ENCODE data around the gene SLC25A21.

DNA sequence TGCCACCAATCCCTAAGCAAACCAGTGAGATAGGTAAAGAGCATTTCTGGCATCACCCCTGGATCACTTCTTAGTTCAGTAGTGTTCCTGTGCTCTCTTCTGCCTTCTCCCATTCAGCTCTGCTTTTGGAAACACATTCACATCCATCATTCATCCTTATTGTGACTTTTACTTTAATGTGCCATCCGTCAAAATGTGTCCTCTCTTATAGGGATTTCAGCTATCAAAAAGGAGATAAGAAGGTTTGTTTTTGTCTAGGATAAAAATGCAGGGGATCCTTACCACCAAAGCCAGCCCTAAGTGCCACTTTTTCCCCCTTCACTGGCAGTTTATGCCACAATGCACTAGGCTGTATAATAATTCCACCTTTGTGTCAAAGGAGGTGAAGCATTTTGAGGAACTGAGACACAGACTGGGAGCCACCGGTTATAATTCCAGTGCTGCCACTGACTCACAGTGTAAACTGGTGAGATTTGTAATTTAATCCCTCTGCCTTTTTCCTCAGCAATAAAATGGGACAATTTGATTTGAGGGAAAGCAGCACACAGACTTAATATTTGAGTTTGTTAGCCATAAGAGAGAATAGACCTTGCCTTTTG, 352.2 kb downstream of the SLC25A21 start:
- TF ChIP-seq, protein P1, sequence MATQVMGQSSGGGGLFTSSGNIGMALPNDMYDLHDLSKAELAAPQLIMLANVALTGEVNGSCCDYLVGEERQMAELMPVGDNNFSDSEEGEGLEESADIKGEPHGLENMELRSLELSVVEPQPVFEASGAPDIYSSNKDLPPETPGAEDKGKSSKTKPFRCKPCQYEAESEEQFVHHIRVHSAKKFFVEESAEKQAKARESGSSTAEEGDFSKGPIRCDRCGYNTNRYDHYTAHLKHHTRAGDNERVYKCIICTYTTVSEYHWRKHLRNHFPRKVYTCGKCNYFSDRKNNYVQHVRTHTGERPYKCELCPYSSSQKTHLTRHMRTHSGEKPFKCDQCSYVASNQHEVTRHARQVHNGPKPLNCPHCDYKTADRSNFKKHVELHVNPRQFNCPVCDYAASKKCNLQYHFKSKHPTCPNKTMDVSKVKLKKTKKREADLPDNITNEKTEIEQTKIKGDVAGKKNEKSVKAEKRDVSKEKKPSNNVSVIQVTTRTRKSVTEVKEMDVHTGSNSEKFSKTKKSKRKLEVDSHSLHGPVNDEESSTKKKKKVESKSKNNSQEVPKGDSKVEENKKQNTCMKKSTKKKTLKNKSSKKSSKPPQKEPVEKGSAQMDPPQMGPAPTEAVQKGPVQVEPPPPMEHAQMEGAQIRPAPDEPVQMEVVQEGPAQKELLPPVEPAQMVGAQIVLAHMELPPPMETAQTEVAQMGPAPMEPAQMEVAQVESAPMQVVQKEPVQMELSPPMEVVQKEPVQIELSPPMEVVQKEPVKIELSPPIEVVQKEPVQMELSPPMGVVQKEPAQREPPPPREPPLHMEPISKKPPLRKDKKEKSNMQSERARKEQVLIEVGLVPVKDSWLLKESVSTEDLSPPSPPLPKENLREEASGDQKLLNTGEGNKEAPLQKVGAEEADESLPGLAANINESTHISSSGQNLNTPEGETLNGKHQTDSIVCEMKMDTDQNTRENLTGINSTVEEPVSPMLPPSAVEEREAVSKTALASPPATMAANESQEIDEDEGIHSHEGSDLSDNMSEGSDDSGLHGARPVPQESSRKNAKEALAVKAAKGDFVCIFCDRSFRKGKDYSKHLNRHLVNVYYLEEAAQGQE (IDR thresholded peaks at IDR 0.05; ENCODE audit: unreplicated experiment) = no peak
- TF ChIP-seq, protein P2, sequence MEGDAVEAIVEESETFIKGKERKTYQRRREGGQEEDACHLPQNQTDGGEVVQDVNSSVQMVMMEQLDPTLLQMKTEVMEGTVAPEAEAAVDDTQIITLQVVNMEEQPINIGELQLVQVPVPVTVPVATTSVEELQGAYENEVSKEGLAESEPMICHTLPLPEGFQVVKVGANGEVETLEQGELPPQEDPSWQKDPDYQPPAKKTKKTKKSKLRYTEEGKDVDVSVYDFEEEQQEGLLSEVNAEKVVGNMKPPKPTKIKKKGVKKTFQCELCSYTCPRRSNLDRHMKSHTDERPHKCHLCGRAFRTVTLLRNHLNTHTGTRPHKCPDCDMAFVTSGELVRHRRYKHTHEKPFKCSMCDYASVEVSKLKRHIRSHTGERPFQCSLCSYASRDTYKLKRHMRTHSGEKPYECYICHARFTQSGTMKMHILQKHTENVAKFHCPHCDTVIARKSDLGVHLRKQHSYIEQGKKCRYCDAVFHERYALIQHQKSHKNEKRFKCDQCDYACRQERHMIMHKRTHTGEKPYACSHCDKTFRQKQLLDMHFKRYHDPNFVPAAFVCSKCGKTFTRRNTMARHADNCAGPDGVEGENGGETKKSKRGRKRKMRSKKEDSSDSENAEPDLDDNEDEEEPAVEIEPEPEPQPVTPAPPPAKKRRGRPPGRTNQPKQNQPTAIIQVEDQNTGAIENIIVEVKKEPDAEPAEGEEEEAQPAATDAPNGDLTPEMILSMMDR (conservative IDR thresholded peaks at IDR 0.05; ENCODE audit: low read depth in 2 of 2) = no peak
- TF ChIP-seq ZNF114 (CRISPR knock-in tag; IDR thresholded peaks at IDR 0.05) (no peak), NANOG (IDR thresholded peaks at IDR 0.05; ENCODE audit: borderline replicate concordance) (no peak), POLR2AphosphoS5 (IDR thresholded peaks at IDR 0.05; ENCODE audit: low read depth) (no peak), EZH2 (IDR thresholded peaks at IDR 0.05; ENCODE audit: low read depth, unreplicated experiment) (no peak), EZH2phosphoT487 (IDR thresholded peaks at IDR 0.05; ENCODE audit: unreplicated experiment) (no peak), CREB1 (CRISPR knock-in tag; IDR thresholded peaks at IDR 0.05; ENCODE audit: low read depth) (no peak), JUNB (IDR thresholded peaks at IDR 0.05; ENCODE audit: unreplicated experiment) (no peak)

All from GM23338 (cell line).